Raji (cell line): ENCODE data around the gene MOGAT3.

Source experiments
- POLR2A ChIP-seq: IDR thresholded peaks from 2 replicates; pipeline ENCODE4 v1.6.1; 2011; ENCODE audit warnings: low read depth, low read length, control low read depth; ENCODE audit not compliant: insufficient read depth

The MOGAT3 gene

DNA sequence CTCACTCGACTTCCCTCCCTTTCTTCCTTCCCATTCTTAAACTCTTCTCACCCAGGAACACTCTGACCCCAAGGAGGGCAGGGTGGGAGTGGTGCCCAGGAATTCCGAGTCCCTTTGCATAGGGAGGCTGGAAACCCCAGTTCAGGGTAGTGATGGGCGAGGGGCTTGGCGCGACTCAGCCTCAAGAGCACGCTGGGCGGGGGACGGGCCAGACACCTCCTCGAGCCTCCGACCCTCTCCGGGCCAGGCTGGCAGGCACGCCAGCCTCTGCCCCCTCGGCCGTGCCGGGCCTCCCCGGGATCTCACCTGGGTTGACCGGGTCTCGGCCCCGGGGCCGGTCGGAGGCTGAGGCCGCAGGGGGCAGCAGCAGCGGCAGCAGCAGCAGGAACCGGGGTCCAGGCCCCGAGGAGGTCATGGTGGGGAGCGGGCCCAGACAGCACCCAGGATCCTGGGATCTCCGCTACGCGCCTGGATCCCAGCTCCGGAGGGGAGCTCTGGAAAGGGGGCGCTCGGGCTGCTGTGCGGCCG is 16.1 kb upstream of the MOGAT3 start:
- TF ChIP-seq POLR2A = no peak

DNA sequence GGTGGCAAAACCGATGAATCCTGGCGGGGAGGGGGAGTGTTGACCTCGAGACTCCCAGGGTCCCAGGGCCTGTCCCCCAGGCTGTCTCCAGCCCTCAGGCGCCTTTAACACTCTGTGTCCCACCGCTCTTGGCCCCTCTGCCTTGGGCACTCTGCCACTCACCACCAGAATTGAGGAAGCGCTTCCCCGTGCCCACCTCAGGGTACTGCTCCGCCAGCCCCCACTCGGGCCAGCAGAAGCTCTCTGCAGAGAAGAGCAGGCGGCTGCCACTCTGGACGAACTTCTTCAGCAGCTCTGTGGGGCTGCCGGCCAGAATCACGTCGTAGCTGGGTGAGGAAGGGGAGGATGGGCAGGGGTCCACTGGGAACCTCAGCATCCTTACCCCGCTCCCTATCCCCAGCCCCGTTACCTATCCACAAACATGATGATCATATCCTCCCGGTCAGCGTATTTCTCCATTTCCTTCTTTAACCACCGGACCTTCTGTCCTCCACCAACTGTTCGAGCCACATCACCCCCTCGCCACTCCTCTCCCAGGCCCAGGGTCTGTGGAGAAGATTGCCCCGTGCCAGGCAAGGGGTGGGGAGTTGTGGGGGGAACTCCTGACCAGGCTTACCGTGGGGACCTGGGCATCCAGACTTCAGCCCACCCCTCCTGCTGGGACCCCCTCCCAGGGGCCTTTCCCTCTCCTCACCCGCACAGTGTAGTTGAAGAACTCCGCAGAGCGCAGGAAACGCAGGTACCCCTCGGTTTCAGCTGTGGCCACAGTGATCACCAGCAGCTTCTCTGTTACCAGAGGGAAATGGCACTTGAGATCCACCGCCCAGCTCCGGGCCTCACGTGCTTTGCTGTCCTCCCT is 15.4 kb upstream of the MOGAT3 start:
- no peak for TF ChIP-seq POLR2A

DNA sequence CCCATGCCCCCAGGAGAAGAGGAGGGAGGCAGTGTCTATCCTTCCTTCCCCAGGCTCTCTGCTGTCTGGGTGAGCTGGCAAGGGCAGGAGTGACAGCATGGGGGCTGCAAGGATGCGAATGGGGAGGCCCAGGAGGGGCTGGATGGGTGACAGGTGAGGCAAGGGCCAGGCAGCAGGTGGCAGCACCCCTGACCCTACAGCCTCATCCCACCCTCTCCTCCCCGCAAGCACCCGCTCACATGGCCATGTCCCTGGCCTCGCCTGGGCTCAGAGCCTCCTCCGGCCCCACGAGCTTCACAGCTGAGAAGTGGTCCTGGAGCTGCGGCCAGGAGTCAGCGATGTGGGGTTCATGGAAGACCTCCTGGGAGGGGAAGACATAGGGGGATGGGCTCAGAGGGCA is 11.2 kb upstream of the MOGAT3 start:
- TF ChIP-seq POLR2A = no peak

DNA sequence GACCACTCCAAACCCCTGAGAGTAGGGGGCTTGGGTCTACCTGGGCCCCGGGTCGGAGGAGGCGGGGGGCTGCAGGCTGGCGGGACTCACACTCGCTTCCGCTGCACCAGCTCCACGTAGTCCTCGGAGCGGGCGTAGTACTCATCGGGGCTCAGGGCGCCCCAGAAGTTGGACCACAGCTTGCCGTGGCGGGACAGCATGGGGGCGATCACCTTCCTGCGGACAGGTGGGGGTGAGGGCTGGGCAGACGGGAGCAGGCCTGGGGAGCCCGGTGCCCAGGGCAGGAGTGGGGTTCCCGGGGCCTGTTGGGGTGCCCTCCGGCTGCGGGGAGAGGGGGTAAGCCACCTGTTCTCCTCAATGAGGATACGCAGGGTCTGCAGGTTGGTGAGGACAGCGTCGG is 10.7 kb upstream of the MOGAT3 start:
- TF ChIP-seq POLR2A = no peak

DNA sequence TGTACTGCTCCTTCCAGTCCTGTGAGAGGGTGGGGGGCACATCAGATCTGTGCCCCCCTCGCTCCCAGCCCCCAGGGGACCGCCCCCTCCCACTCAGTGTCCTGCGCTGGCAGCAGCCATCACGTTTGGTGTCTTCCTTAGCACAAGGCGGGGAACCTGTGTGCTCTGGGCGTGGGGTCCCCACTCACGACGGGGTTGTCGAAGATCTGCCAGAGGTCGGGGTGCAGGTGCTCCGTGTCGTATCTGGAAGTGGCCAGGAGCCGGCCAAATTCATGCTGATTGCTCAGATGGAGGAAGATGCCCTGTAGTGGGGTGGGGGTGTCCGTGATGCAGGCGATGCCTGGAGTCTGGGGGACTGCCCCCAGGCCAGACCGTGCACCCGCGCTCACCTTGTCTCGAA is 9.3 kb upstream of the MOGAT3 start:
- TF ChIP-seq POLR2A = no peak

DNA sequence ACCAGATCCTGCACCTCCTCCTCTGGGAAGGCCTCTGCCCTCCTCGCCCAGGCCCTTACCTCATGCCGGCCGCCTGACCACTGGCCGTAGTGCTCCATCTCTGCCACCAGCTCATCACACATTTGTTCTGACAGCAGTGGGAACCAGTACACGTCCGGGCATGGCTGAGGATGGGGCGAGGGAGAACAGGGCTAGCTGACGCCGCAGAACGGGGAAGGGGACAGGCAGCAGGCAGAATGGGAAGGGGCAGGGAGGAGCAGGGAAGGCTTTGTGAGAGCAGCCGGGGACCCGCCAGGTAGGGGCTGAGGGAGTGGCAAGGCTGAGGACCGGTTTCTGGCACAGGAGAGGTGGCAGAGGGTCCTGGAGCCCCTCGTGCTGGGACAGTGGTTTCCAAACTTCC is 8.0 kb upstream of the MOGAT3 start:
- no peak for TF ChIP-seq POLR2A

DNA sequence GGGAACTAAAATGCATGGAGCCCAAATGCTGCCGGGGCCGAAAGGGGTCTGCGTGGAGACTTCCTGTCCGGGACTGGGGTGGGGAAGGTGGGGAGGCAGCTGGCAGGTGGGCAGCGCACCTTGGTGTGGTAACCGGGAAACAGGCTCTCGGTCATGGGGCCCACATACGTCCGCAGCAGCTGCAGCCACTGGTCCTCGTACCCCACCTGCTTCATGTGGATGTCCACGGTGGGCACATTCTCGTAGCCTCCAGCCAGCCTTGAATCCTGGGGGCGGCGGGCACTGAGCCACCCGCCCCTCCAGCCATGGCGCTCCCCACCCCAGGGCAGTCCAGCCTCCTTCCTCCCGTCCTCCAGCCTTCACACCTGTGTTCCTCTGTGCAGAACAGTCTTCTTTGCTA is 6.6 kb upstream of the MOGAT3 start:
- TF ChIP-seq POLR2A = no peak

DNA sequence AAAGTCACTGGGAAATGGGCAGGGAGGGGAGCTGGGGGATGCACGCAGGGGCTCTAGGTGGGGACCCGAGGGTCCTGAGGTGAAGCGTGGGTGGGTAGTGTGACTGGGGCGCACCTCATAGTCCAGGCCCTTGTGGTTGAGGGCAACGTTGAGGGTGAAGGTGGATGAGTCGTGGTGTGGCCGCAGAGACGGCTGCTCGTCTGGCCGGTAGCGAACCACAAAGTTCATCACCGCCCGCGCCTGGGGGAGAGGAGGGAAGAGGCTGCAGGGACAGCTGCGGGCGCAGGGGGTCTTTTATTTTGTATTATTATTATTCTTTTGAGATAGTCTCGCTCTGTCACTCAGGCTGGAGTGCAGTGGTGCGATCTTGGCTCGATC is 5.8 kb upstream of the MOGAT3 start:
- no peak for TF ChIP-seq POLR2A

DNA sequence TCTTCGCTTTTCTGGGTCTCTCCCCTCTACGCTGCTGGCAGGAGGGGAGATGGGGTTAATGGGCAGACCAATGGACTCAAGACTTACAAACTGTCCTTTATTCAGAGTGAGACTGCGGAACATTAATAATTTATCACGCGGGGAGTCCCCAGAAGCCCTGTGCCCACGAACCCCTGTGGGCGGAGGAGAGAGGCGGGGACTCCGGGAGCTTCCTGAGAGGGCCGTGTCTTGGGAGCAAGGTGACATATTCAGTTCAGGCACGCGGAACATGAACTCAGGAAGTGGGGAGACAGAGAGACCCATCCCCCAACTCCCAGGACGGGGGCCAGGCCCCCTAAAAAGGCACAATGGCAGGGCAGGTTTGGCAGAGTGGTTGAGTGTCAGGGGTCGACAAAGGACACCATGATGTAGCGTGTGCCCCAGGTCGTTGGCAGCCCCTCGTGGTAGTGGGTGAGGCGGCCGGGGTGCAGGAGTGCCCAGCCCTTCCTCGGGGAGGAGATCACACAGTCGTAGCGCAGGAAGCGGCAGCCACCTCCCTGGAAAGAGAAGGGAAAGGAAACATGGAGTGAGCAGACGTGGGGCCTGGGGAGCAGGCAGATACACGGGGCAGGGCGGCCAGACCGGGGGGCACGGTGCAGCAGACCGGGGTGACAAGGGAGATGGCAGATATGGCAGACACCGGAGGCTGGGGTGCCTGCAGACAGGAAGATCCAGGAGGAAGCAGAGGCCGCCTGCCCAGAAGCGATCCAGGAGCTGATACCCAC is 5.2 kb upstream of the MOGAT3 start:
- TF ChIP-seq POLR2A = no peak

DNA sequence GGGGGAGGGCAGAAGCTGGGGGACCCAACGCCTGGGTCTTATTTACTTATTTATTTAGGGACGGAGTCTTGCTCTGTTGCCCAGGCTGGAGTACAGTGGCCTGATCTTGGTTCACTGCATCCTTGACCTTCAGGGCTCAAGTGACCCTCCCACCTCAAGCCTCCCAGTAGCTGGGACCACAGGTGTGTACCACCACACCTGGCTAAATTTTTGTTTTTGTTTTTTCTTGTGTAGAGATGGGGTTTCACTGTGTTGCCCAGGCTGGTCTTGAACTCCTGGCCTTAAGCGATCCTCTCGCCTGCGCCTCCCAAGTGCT is 1.7 kb upstream of the MOGAT3 start:
- no peak for TF ChIP-seq POLR2A

DNA sequence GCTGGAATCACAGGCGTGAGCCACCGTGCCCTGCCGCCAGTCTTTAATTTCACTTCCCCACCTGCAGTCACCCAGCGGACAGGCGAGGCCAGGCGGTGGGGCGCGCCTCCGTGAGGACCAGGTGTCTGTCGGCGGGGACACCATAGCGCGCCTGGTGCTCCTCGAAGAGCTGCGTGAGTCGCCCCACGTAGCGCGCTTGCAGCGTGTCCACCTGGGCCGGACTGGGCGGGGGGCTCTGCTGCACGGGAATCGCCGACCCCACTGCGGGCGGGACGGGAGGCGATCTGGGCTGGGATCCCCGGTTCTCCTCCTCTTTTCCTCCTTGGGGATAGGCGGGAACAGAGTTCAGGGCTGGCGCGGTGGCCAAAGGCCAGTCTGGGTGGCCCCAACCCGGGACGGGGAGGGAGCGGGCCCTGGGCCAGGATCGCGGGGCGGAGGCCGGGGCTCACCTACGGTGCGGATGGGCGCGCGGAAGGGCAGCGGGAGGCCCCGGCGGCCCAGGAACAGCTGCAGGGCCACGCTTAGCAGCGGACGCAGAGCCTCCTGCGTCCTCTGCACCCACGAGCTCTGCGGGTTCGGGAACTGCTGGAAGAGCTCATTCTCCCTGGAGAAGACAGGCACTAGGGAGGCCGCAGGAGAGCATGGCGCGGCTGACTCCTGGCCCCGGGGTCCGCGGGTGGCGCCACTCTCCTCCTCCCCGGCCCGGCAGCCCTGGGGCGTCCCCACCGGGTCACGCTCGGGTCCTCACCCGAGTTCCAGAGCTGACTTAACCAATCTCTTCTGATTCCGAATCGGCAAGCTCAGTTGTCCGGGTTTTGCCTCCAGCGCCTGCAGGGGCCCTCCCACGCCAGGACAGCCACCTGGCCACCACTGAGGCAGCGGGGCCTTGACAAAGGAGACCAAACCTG is 1.1 kb upstream of the MOGAT3 start:
- TF ChIP-seq POLR2A = no peak

DNA sequence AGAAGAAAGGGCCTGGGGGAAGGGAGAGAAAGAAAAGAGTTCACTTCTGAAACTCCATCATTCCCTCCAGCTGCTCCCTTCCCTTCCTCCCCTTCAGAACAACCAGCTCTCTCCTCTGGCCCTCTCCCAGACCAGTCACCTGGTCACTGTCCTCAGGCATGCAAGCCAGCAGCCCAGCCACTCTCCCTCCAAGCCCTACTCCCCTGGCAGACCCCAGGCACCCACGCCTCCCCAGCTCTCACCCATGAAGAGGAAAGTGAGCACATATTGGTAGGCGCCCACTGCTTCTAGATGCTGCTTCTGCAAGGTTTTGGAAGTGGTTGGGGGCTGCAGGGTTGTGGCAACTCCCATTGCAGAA is 353 bp downstream of the MOGAT3 start:
- no peak for TF ChIP-seq POLR2A

DNA sequence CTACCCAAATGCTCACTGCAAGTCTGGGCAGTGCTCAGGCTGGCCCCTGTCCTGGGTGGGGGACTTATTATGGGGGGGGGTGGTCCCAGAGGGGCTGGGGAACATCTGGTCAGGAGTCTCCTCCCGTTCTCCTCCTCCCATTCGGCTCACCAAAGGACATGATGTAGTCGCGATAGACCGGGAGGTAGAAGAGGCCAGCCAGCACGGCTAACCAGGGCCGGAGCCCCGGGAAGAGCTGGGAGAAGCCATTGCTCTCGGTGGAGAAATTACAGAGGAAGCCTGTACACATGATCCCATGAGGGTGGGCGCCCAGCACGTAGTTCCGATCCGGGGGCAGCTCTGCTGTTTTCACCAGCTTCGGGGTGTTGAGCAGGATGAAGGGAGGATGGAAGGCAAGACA is 2.4 kb downstream of the MOGAT3 start:
- TF ChIP-seq POLR2A = no peak

DNA sequence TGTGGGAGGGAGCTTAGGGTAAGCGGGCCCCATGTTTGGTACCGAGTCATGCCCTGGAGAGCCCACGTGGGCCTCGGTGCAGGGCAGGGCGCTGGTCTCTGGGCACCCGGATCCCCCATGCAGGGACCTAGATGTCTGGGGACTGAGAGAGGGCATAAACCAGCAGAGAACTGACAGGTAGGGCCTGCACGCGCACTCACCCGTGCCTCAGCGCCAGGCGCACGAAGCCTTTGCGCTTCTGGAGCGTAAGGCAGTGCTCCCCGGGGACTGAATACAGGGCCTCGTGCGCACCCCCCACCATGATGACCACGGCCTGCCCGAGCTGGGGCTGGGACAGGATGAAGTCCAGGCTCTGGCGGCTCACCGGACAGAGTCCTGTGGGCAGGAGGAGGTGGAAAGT is 2.8 kb downstream of the MOGAT3 start:
- TF ChIP-seq POLR2A = no peak

DNA sequence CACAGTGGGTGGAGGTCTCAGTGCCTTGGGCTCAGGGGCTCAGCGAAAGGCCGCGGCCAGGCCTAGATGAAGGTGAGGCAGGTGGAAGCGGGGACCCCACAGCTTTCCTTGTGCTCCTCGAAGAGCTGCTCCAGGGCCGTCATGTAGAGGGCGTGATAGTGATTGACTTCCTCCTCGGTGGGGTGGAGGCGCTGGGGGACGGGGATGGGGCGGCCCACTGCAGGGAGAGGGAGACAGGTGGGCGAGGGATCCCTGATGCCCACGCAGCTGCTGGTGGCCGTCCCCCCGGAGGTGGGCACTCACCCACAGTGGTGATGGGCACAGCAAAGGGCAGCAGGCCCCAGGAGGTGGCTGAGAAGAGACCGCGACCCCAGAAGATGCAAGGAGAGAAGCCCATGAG is 5.0 kb downstream of the MOGAT3 start:
- no peak for TF ChIP-seq POLR2A
